ENCODE data around the gene SLC8B1. TPM values are rescaled to one million over a fixed set of nuclear protein-coding genes. Genes with fewer than 3 reads are reported as not detected.
"Not testable (repeated sequence)": the region's sequence is repeated elsewhere in the genome, so short reads cannot be mapped to it uniquely, and the experiment has no call there.

Gene SLC8B1
- polyA plus RNA-seq, 3 donors = 14.2 to 20.6 (median 14.9) TPM

GRCh38 chr12:113359133-113359938 lies 24.4 kb upstream of the SLC8B1 start:
- DNase-seq = no peak

DNA sequence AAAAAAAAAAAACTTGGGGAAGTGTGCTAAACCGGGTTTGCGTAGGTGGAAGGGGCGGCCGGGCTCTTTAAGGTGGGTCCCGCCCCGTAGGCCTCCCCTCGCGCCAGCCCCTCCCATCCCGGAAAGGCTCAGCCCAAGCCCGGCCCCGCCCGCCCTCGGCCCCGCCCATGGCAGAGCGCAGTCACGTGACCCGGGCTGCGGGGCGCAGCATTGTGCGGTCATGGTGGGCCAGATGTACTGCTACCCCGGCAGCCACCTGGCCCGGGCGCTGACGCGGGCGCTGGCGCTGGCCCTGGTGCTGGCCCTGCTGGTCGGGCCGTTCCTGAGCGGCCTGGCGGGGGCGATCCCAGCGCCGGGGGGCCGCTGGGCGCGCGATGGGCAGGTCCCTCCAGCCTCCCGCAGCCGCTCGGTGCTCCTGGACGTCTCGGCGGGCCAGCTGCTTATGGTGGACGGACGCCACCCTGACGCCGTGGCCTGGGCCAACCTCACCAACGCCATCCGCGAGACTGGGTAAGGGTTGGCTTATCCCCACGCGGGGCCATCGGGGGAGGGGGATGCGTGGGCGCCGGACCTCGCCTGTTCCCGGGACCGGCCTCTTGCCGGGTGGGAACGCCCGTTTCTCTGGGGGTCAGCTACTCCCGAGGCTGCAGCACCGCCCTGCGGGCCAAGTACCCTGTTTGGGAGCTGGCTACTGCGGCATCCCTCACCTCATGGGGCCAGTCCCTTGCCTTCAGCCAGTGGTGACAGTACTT lies 23.6 kb upstream of the SLC8B1 start, which contains the start of gene PLBD2:
Gene PLBD2 (plus strand): TSS at position 207 of the 752 bp plus-strand sequence. CDS start 14 bp downstream, at position 221.
- peak; percentile 94 for DNase-seq

- not testable (repeated sequence) for DNase-seq
These were observed 19.3 kb upstream of the SLC8B1 start for GRCh38 chr12:113354192-113354591.

GRCh38 chr12:113351089-113351488 lies 16.2 kb upstream of the SLC8B1 start:
- DNase-seq = no peak

DNA sequence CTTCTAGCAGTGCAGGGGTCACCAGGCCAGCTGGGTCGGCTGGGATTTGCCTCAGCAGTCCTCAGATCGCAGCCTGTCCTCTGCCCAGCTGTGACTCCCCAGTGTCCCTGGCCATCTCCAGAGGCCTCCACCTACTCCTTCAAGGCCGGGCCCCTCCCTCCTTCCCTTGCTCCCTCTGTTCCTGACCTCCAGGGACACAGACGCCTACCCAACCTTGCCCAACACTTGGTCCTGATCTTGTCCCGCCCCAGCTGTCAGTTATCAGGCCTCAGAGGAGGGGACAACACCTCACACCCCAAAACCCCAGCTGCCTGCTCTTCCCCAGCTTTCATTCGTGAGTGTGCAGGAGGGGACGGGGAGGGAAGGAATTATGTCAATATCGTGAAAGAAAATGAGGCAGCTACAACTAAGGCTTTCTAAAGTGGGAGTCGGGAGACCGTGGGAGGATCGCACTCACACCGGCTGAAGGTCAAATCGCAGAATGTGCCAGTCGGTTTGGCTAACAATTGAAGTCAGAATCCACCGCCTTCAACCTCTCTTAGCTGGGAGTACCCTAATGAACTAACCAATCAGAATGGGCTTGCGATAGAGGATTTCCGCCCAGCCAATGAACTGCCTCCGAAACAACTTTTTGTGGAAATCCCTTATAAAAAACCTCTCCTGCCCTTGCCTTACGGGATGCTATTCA lies 14.1 kb upstream of the SLC8B1 start:
- no peak for DNase-seq

GRCh38 chr12:113347892-113348291 lies 13.0 kb upstream of the SLC8B1 start:
- no peak for DNase-seq

- no peak for DNase-seq
These were observed 12.2 kb upstream of the SLC8B1 start for GRCh38 chr12:113347107-113347506.

DNA sequence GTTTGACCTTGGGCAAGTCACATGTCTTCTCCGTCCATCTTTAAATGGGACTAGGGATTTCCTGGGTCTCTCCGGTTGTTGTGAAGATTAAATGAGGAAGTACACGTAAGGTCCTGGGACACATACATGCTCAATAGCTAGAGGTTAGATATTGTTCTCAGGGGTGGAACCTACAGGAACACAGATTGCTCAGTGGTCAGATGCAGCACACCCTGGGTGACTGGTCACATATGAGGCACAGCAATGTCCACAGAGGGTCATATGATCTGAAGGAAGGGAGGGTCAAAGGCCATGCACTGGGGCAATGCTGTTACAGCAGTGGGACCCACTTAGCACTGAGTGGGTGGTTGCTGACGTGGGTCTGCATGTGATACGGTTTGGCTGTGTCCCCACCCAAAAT lies 11.4 kb upstream of the SLC8B1 start:
- no peak for DNase-seq

DNA sequence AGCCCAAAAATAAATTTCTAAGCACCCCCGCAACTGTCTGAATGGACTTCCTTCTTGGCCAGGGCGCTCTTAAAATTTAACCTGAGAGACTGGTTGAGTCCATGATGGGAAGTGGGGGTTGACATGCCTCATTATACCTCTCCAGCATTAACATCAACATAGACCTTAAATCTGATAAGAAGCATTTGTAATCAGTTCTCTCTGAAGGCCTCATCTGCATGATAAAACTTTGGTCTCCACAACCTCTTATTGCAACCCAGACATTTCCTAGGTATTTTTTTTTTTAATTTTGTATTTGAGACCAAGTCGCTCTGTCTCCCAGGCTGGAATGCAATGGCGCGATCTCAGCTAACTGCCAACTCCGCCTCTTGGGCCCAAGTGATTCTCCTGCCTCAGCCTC lies 10.4 kb upstream of the SLC8B1 start:
- no peak for DNase-seq

- DNase-seq = no peak
These were observed 6.6 kb upstream of the SLC8B1 start for GRCh38 chr12:113341535-113341934.

- no peak for DNase-seq
These were observed 5.2 kb upstream of the SLC8B1 start for GRCh38 chr12:113340061-113340460.

DNA sequence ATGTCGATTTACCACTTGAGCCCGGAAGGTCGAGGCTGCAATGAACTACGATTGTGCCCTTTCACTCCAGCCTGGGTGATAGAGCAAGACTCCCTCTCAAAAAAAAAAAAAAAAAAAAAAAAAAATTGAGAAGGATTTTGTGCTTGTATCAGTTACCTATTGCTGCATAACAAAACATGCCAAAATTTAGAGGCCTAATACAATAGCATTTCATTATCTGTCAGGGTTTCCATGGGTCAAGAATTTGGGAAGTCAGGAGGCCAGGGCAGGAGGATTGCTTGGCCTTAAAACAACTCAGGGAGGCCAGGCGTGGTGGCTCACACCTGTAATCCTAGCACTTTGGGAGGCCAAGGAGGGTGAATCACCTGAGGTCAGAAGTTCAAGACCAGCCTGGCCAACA lies 4.6 kb upstream of the SLC8B1 start:
- DNase-seq = no peak

DNA sequence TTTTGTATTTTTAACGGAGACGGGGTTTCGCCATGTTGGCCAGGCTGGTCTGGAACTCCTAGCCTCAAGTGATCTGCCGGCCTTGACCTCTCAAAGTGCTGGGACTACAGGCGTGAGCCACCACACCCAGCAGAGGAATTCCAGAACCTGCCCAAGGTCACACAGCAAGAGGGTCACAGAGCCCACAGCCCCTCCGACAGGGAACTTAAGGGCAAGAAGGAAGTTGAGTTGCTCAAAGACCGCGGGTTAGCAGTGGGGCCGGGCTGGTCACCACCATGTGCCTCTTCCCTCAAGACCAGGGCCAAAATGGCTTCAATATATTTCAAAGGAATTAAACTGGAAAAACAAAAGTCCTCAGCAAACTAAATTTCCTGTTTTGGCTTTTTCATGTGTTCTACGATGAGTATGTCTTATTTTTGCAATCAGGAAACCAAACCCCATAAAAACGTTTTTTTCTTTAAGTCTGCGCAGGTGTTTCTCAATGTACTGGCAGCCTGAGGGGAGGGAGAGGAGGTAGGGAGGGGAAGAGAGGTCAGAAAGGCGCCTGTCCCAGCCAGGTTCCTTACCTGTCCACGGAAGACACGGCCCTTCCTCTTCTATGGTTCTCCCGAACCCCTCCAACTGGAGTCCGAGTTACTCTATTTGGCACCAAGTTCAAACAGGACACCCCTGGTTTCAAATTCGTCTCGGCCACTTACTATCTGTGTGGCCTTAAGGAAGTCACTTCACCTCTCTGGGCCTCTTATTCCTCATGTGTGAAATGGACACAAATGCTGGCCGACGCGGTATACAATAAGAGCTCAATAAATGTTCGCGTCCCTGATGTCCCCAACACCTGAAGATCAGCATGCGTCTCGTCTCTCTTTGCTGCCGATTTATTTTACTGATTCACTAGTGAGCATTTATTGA lies 778 bp downstream of the SLC8B1 start:
- DNase-seq = no peak

GRCh38 chr12:113333418-113333750 lies 1.5 kb downstream of the SLC8B1 start:
- no peak for DNase-seq

- no peak for DNase-seq
These were observed 2.1 kb downstream of the SLC8B1 start for GRCh38 chr12:113332688-113333417.

DNA sequence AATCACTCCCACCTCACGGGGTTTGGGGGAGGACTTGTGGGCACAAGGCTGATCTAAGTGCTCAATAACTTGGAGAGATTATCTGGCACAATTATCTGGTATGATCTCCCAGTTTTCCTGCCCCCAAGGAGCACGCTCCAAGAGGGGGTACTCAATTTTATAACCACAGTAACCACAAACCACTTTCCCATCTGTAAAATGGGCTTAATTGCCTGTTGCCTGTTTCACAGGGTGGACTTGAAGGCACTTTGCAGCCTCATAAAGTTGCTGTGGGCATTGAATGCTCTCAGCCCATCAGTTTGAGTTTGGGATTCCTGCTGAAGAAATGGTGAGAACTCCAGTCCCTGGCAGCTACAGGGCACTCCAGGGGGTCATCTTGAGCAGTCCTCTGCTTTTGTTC lies 4.4 kb downstream of the SLC8B1 start:
- DNase-seq = no peak

DNA sequence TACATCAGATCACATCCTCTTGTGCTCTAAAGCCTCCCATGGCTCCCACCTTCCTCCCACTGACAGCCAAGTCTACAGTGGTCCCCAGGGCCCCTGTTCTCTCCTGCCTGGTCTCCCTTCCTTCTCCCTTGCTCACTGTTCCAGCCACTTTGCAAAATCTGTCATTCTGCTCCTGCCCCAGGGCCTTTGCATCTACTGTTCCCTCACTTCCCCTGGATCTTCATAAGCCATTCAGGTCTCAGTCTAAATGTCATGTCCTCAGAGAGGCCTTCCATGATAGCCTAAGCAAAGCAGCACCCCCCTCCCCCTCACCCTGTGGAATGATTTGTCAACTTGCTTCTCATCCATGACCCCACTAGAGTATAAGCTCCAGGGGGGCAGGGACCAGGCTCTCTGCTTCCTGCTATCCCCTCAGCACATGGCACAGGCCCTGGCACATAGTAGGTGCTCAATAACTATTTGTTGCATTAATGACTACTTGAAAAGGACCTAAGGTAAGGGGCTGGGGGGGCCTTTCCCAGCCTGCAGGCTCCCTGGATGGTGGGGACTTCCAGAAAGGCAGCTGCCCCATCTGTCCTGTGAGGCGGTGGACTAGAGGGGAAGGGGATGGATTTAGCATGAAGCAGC lies 5.0 kb downstream of the SLC8B1 start:
- no peak for DNase-seq

GRCh38 chr12:113329022-113329790 lies 5.7 kb downstream of the SLC8B1 start:
- no peak for DNase-seq

DNA sequence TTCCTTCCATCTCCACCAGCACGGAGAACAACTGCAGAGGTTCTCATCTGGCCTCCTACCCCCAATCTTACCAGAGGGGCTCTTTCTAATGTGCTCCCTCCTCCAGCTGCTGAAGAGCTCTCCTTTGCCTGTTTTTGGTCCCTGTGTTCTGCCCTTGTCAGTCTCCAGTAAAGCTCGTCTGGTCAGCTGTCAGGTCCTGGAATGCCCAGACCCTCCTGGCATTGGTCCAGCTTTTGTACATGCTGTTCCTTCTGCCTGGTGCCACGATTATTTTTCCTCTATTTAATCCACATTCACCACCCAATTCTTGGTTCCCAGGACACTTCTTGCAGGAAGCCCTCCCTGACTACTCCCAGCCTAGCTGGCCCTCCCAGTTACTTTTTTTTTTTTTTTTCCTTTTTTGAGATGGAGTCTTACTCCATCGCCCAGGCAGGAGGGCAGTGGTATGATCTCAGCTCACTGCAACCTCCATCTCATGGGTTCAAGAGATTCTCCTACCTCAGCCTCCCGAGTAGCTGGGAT lies 6.5 kb downstream of the SLC8B1 start:
- DNase-seq = no peak

All from renal pelvis (tissue), 4 donors.